Measurements from ENCODE around the gene NEK2. TPM values are rescaled to one million over a fixed set of nuclear protein-coding genes. Genes with fewer than 3 reads are reported as not detected.
"Not testable (repeated sequence)": the region's sequence is repeated elsewhere in the genome, so short reads cannot be mapped to it uniquely, and the experiment has no call there.

NEK2 gene
- total and polyA plus RNA-seq, 2 donors (not counting 1 experiment from before 2014, with no cell fraction given), result 0.09 TPM; not detected in 1

DNA sequence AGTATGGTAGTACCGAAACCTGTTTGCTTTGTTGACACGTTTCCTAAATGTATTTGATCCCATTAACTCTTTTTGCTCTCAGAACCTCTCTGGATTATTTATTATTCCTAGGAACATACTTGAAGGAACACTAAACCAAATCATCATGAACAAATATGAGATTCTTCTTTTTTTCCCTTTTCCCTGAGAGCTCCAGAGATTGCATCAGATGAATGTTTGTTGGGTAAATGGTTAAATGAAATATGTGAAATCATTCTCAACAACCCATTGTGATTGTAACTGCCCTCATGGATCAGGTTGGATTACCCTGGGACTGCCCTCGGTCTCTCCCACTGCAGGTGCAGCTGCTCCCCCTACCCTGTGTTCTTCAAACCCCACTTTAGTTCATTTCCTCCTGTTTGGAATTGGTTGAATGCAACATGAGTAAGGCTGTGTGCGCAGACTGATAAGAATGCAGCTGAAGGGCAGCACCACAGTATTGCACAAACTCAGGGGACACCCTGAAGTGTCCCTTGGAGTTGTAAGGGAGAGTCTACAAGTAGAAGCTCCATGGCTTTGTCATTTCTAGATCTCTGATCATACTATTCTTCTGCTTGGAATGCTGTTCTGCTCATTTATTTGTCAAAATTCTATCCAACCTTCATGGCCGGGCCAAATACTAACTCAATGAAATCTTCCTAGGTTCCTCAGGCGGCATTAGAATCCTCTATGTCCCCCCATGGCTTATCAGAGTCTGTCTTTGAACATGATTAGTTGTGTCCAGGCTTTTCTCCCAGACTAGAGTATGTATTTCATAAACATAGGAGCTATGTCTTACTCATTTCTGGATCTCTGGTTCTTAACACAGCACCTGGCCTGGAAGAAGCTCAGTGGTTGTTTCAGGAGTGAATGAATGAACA is 47.1 kb upstream of the NEK2 start:
- Histone ChIP-seq H3K9me3 (ENCODE audit: control extremely low read depth in 1 of 3, control insufficient read depth in 2 of 3, insufficient read depth in 1 of 3, low read length in 2 of 3) (peaks cover 2 to 9% (median 3%) of the 10 kb centered on the region in 3 donors), H3K36me3 (replicated peaks in 1 of 2; ENCODE audit: control extremely low read depth in 1 of 2, control insufficient read depth in 1 of 2, extremely low read depth in 1 of 2, insufficient read depth in 2 of 2, low read length in 1 of 2) (no peaks in the 10 kb centered on the region), H3K4me2 (replicated peaks; ENCODE audit: low read depth, low read length, poor library complexity, severe bottlenecking) (no peak overlapping the region), H4K20me1 (ENCODE audit: control insufficient read depth, insufficient read depth, low read length, poor library complexity, severe bottlenecking) (no peaks in the 10 kb centered on the region), H3K4me1 (ENCODE audit: control insufficient read depth in 2 of 2, insufficient read depth in 2 of 2, low read length in 2 of 2) (no peaks in the 10 kb centered on the region), H3K27ac (ENCODE audit: low read length in 2 of 2) (no peak overlapping the region), H3K4me3 (ENCODE audit: control extremely low read depth in 1 of 5, extremely low read depth in 1 of 5, insufficient read depth in 1 of 5, low read depth in 2 of 5, low read length in 4 of 5) (no peak overlapping the region), H3K27me3 (replicated peaks in 1 of 4; ENCODE audit: control extremely low read depth in 1 of 4, control insufficient read depth in 3 of 4, insufficient read depth in 4 of 4, low read length in 3 of 4) (no peaks in the 10 kb centered on the region), H2AFZ (ENCODE audit: insufficient read depth, low read depth, low read length, poor library complexity, severe bottlenecking) (no peak overlapping the region), H3K79me2 (ENCODE audit: control insufficient read depth, insufficient read depth, low read length) (no peaks in the 10 kb centered on the region), H3K9ac (ENCODE audit: low read length) (no peak overlapping the region)
- CTCF ChIA-PET, result no interaction called here
- 100% methylated on average over 1 of the region's 6 CpGs for WGBS (ENCODE audit: insufficient coverage)
- H3K27ac Mint-ChIP-seq, result no peak overlapping the region
- peaks cover 4% of the 10 kb centered on the region for H3K9me3 Mint-ChIP-seq (ENCODE audit: insufficient read depth)
- ATAC-seq (ENCODE audit: low read depth) (no peak), DNase-seq (no peak)
- no peaks in the 10 kb centered on the region for H3K4me1 Mint-ChIP-seq
- peaks cover 14% of the 10 kb centered on the region for H3K27me3 Mint-ChIP-seq
- H3K4me3 Mint-ChIP-seq, result no peak overlapping the region
- intact Hi-C loops (cut with micrococcal nuclease), result no loop called here
- TF ChIP-seq, protein P1, sequence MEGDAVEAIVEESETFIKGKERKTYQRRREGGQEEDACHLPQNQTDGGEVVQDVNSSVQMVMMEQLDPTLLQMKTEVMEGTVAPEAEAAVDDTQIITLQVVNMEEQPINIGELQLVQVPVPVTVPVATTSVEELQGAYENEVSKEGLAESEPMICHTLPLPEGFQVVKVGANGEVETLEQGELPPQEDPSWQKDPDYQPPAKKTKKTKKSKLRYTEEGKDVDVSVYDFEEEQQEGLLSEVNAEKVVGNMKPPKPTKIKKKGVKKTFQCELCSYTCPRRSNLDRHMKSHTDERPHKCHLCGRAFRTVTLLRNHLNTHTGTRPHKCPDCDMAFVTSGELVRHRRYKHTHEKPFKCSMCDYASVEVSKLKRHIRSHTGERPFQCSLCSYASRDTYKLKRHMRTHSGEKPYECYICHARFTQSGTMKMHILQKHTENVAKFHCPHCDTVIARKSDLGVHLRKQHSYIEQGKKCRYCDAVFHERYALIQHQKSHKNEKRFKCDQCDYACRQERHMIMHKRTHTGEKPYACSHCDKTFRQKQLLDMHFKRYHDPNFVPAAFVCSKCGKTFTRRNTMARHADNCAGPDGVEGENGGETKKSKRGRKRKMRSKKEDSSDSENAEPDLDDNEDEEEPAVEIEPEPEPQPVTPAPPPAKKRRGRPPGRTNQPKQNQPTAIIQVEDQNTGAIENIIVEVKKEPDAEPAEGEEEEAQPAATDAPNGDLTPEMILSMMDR (IDR thresholded peaks at IDR 0.05), result no peak
- TF ChIP-seq EZH2 (IDR thresholded peaks at IDR 0.05; ENCODE audit: borderline replicate concordance, insufficient read depth, low read depth, low read length, poor library complexity, severe bottlenecking), result no peak
- POLR2A ChIA-PET, result no interaction called here

DNA sequence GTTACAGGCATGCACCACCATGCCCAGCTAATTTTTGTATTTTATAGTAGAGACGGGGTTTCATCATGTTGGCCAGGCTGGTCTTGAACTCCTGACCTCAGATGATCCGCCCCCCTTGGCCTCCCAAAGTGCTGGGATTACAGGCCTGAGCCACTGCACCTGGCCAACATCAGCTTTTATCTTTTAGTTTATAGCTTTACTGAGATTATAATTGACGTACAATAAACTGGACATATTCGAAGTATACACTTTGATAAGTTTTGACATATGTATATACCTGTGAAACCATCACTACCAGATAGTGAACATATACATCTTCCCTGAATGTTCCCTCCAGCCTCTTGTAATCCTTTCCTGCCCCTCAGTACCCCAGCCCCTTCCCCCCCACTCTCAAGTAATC is 41.1 kb upstream of the NEK2 start:
- H4K20me1 ChIP-seq (ENCODE audit: control insufficient read depth, insufficient read depth, low read length, poor library complexity, severe bottlenecking); POLR2A ChIA-PET; H3K4me2 ChIP-seq (replicated peaks; ENCODE audit: low read depth, low read length, poor library complexity, severe bottlenecking); H3K27ac Mint-ChIP-seq; H2AFZ ChIP-seq (ENCODE audit: insufficient read depth, low read depth, low read length, poor library complexity, severe bottlenecking); intact Hi-C loops (cut with micrococcal nuclease); H3K9me3 Mint-ChIP-seq (ENCODE audit: insufficient read depth); CTCF ChIA-PET; ATAC-seq (ENCODE audit: low read depth); H3K27ac ChIP-seq (ENCODE audit: low read length in 2 of 2); H3K9ac ChIP-seq (ENCODE audit: low read length); H3K79me2 ChIP-seq (ENCODE audit: control insufficient read depth, insufficient read depth, low read length); H3K9me3 ChIP-seq (ENCODE audit: control extremely low read depth in 1 of 3, control insufficient read depth in 2 of 3, insufficient read depth in 1 of 3, low read length in 2 of 3); H3K4me1 ChIP-seq (ENCODE audit: control insufficient read depth in 2 of 2, insufficient read depth in 2 of 2, low read length in 2 of 2); H3K4me1 Mint-ChIP-seq; H3K4me3 ChIP-seq (ENCODE audit: control extremely low read depth in 1 of 5, extremely low read depth in 1 of 5, insufficient read depth in 1 of 5, low read depth in 2 of 5, low read length in 4 of 5); H3K27me3 ChIP-seq (replicated peaks in 1 of 4; ENCODE audit: control extremely low read depth in 1 of 4, control insufficient read depth in 3 of 4, insufficient read depth in 4 of 4, low read length in 3 of 4); H3K27me3 Mint-ChIP-seq; DNase-seq; H3K36me3 ChIP-seq (replicated peaks in 1 of 2; ENCODE audit: control extremely low read depth in 1 of 2, control insufficient read depth in 1 of 2, extremely low read depth in 1 of 2, insufficient read depth in 2 of 2, low read length in 1 of 2); H3K4me3 Mint-ChIP-seq: not testable (repeated sequence)
- WGBS (ENCODE audit: insufficient coverage), result 100% methylated on average over 1 of the region's 4 CpGs

Measured in B cell (primary cell).